Measurements from ENCODE around the gene UBE2H.
"Not testable (repeated sequence)": the region's sequence is repeated elsewhere in the genome, so short reads cannot be mapped to it uniquely, and the experiment has no call there.

Gene UBE2H

GRCh38 chr7:129969881-129970446, 17.2 kb upstream of the UBE2H start:
- Histone ChIP-seq H2AFZ (ENCODE audit: low read depth, low read length, severe bottlenecking) (no peak overlapping the region), H3K4me2 (ENCODE audit: low read depth, low read length, poor library complexity, severe bottlenecking) (no peak overlapping the region)

GRCh38 chr7:129968592-129969383, 16.0 kb upstream of the UBE2H start:
- Histone ChIP-seq H2AFZ (ENCODE audit: low read depth, low read length, severe bottlenecking) (no peak overlapping the region), H3F3A (ENCODE audit: insufficient read depth) (no peaks in the 10 kb centered on the region), H4K20me1 (ENCODE audit: low read depth, low read length) (no peaks in the 10 kb centered on the region), H3K27me3 (ENCODE audit: low read length) (no peaks in the 10 kb centered on the region), H3K4me2 (ENCODE audit: low read depth, low read length, poor library complexity, severe bottlenecking) (no peak overlapping the region), H3K9ac (ENCODE audit: low read length) (no peak overlapping the region), H3K9me2 (replicated peaks; ENCODE audit: insufficient read depth, low read length) (no peaks in the 10 kb centered on the region), H3K36me3 (ENCODE audit: low read length) (no peaks in the 10 kb centered on the region), H3K4me3 (ENCODE audit: insufficient read depth, low read length, poor library complexity, severe bottlenecking) (no peak overlapping the region), H3K79me2 (ENCODE audit: insufficient read depth, low read length) (no peaks in the 10 kb centered on the region), H3K9me3 (ENCODE audit: insufficient read depth, low read length) (no peaks in the 10 kb centered on the region), H3K27ac (ENCODE audit: low read depth, low read length) (no peak overlapping the region)
- TF ChIP-seq CTCF (IDR thresholded peaks at IDR 0.05; ENCODE audit: insufficient read depth, low read length, poor library complexity, severe bottlenecking) (no peak), EZH2phosphoT487 (conservative IDR thresholded peaks at IDR 0.05; ENCODE audit: low read length) (no peak)

More at GRCh38 chr7:129969881-129970446, 17.2 kb upstream of the UBE2H start:
- no peak for TF ChIP-seq CTCF (IDR thresholded peaks at IDR 0.05; ENCODE audit: insufficient read depth, low read length, poor library complexity, severe bottlenecking)
- no peak for TF ChIP-seq EZH2phosphoT487 (conservative IDR thresholded peaks at IDR 0.05; ENCODE audit: low read length)
- Histone ChIP-seq H4K20me1 (ENCODE audit: low read depth, low read length) (no peaks in the 10 kb centered on the region), H3F3A (ENCODE audit: insufficient read depth) (no peaks in the 10 kb centered on the region), H3K9me3 (ENCODE audit: insufficient read depth, low read length) (no peaks in the 10 kb centered on the region), H3K9me2 (replicated peaks; ENCODE audit: insufficient read depth, low read length) (no peaks in the 10 kb centered on the region), H3K79me2 (ENCODE audit: insufficient read depth, low read length) (no peaks in the 10 kb centered on the region), H3K4me3 (ENCODE audit: insufficient read depth, low read length, poor library complexity, severe bottlenecking) (no peak overlapping the region), H3K27ac (ENCODE audit: low read depth, low read length) (no peak overlapping the region), H3K27me3 (ENCODE audit: low read length) (no peaks in the 10 kb centered on the region), H3K36me3 (ENCODE audit: low read length) (no peaks in the 10 kb centered on the region), H3K9ac (ENCODE audit: low read length) (no peak overlapping the region)

GRCh38 chr7:129960204-129960475, 7.4 kb upstream of the UBE2H start:
- not testable (repeated sequence) for H3K27ac ChIP-seq (ENCODE audit: low read depth, low read length); H3K9ac ChIP-seq (ENCODE audit: low read length); H3K79me2 ChIP-seq (ENCODE audit: insufficient read depth, low read length); H3F3A ChIP-seq (ENCODE audit: insufficient read depth); H3K36me3 ChIP-seq (ENCODE audit: low read length); H3K4me3 ChIP-seq (ENCODE audit: insufficient read depth, low read length, poor library complexity, severe bottlenecking); H2AFZ ChIP-seq (ENCODE audit: low read depth, low read length, severe bottlenecking); H3K9me2 ChIP-seq (replicated peaks; ENCODE audit: insufficient read depth, low read length); H3K4me2 ChIP-seq (ENCODE audit: low read depth, low read length, poor library complexity, severe bottlenecking); H3K9me3 ChIP-seq (ENCODE audit: insufficient read depth, low read length); H4K20me1 ChIP-seq (ENCODE audit: low read depth, low read length); H3K27me3 ChIP-seq (ENCODE audit: low read length)

GRCh38 chr7:129959471-129960203, 6.9 kb upstream of the UBE2H start:
- no peak overlapping the region for H3K27ac ChIP-seq (ENCODE audit: low read depth, low read length)
- no peaks in the 10 kb centered on the region for H3F3A ChIP-seq (ENCODE audit: insufficient read depth)
- H2AFZ ChIP-seq (ENCODE audit: low read depth, low read length, severe bottlenecking) = no peak overlapping the region
- H3K36me3 ChIP-seq (ENCODE audit: low read length) = no peaks in the 10 kb centered on the region
- H4K20me1 ChIP-seq (ENCODE audit: low read depth, low read length) = no peaks in the 10 kb centered on the region
- H3K27me3 ChIP-seq (ENCODE audit: low read length) = no peaks in the 10 kb centered on the region
- H3K9me2 ChIP-seq (replicated peaks; ENCODE audit: insufficient read depth, low read length) = no peaks in the 10 kb centered on the region
- no peak overlapping the region for H3K4me3 ChIP-seq (ENCODE audit: insufficient read depth, low read length, poor library complexity, severe bottlenecking)
- no peak overlapping the region for H3K9ac ChIP-seq (ENCODE audit: low read length)
- TF ChIP-seq EZH2phosphoT487 (conservative IDR thresholded peaks at IDR 0.05; ENCODE audit: low read length) (no peak), CTCF (IDR thresholded peaks at IDR 0.05; ENCODE audit: insufficient read depth, low read length, poor library complexity, severe bottlenecking) (no peak)
- no peaks in the 10 kb centered on the region for H3K79me2 ChIP-seq (ENCODE audit: insufficient read depth, low read length)
- H3K4me2 ChIP-seq (ENCODE audit: low read depth, low read length, poor library complexity, severe bottlenecking) = no peak overlapping the region
- no peaks in the 10 kb centered on the region for H3K9me3 ChIP-seq (ENCODE audit: insufficient read depth, low read length)
